Midbrain (tissue), 1 donor: ENCODE data around the gene PLEKHM2.
"Not testable (repeated sequence)": the region's sequence is repeated elsewhere in the genome, so short reads cannot be mapped to it uniquely, and the experiment has no call there.

Source experiments
- DNase-seq: peaks from one replicate; lab custom pipeline; 2025; lab: John Stamatoyannopoulos, UW

Gene PLEKHM2

DNA sequence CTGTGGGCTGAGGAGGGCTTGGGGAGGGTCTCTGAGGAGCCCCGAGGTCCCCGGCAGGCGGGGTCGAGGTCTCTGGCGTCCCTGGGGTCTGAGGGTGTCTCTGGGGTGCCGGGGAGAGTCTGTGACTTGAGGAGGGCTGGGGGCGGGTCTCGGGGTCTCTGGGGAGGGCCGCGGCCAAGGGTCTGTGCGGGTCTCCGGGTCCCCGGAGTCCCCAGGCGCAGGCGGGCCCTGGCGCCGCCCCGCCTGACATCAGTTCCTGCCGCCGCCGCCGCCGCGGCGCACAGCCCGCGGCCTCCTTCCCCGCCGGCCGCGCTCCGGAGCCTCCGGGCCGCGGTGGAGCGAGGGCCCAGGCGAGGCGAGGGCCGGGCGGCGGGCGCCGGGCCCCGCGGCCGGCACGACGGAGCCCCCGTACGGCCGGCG is at the start of gene PLEKHM2:
Gene PLEKHM2, plus strand, starts transcription at position 279 of the 420 bp plus-strand sequence. CDS start 239 bp downstream, outside the sequence.
- DNase-seq, result no peak

GRCh38 chr1:15636436-15636835 is 47.7 kb upstream of the PLEKHM2 start:
- no peak for DNase-seq

GRCh38 chr1:15637826-15638225 is 46.3 kb upstream of the PLEKHM2 start:
- DNase-seq, result no peak

DNA sequence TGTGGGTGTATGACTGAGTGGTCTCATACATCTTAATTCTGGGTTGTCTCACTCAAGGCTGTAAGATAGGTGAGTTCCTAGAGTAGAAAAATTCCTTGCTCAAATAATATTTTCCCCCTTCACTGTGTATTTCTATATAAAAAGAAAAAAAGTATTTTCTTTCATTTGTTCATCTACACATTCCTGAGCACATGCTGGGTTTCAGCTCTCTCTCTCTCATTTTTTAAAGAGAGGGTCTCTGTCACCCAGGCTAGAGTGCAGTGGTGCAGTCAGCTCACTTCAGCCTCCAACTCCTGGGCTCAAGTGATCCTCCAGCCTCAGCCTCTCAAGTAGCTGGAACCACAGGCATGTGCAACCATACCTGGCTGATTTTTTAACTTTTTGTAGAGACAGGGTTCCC is 44.9 kb upstream of the PLEKHM2 start:
- DNase-seq, result no peak

- DNase-seq, result no peak
These were observed 44.2 kb upstream of the PLEKHM2 start for GRCh38 chr1:15639931-15640330.

- no peak for DNase-seq
These were observed 43.5 kb upstream of the PLEKHM2 start for GRCh38 chr1:15640667-15641066.

- DNase-seq, result no peak
These were observed 34.2 kb upstream of the PLEKHM2 start for GRCh38 chr1:15649937-15650336.

- DNase-seq, result no peak
These were observed 33.7 kb upstream of the PLEKHM2 start for GRCh38 chr1:15650433-15650832.

DNA sequence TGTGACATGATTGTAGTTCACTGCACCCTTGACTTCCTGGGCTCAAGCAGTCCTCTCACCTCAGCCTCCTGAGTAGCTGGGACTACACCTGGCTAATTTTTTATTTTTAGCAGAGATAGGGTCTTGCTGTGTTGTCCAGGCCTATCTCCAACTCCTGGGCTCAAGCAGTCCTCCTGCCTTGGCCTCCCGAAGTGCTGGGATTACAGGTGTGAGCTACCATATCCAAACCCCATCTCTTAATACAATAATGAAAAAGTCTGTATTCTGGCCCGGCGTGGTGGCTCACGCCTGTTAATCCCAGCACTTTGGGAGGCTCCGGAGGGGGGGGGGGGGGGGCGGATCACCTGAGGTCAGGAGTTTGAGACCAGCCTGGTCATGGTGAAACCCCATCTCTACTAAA is 32.0 kb upstream of the PLEKHM2 start:
- DNase-seq, result not testable (repeated sequence)

DNA sequence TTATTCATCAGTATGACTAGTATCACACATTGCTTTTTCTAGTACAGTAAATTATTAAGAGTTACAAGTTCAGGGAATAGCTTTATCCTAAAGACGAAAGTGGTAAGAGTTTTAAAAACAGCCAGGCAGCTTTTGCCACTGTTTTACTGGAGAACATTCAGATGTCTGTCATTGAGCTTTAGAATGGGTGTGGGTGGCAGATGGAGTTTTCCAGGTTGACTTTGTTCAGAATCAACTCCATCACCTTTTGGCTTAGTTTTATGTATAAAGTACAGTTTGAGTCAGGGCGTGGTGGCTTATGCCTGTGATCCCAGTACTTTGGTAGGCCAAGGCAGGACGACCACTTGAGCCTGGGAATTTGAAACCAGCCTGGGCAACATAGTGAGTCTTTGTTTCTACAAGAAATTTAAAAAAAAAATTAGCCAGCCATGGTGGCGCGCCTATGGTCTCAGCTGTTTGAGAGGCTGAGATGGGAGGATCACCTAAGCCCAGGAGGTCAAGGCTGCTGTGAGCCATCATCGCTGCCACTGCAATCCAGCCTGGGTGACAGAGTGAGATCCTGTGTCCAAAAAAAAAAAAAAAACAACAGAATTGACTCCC is 29.9 kb upstream of the PLEKHM2 start:
- DNase-seq, result no peak

DNA sequence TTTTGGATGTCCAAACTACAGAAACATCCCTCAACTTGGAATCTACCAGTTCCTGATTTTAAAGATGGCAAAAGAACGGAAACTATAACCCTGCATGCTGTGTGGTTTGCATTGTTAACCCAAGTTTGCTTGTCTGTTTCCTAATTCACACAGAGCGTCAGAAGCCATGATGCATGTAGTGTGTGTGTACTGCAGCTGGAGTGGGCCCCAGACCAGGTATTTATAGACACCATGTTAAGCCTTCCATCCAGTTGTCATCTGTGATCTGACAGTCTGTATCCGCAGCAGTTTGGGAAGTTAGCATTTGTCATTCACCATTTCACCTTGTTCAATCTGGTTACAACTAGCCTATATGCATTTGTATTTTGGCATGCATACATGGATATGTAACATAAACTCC is 27.7 kb upstream of the PLEKHM2 start:
- DNase-seq, result no peak

- no peak for DNase-seq
These were observed 27.1 kb upstream of the PLEKHM2 start for GRCh38 chr1:15657021-15657420.

DNA sequence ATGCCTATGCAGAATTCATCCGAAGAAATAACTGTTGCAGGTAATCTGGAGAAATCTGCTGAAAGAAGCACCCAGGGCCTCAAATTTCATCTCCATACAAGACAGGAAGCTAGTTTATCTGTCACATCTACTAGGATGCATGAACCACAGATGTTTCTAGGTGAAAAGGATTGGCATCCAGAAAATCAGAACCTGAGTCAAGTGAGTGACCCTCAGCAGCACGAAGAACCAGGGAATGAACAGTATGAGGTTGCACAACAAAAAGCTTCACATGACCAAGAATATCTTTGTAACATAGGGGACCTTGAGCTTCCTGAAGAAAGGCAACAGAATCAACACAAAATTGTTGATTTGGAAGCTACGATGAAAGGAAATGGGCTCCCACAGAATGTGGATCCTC is 24.0 kb upstream of the PLEKHM2 start:
- no peak for DNase-seq

- DNase-seq, result no peak
These were observed 21.6 kb upstream of the PLEKHM2 start for GRCh38 chr1:15662477-15662876.

DNA sequence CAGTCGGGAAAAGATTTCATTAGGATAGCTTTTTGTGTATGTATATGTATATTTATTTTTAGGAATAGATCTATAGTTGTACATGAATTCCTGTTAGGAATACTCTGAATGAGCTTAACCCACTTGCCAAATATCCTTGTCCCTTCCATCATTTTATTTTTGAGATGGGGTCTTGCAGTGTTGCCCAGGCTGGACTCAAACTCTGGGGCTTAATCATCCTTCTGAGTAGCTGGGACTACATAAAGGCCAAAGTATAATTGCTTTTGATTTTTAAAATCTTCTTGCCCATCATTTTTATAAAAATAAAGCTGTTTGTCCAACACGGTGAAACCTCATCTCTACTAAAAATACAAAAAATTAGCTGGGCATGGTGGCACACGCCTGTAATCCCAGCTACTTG is 20.2 kb upstream of the PLEKHM2 start:
- DNase-seq, result no peak

DNA sequence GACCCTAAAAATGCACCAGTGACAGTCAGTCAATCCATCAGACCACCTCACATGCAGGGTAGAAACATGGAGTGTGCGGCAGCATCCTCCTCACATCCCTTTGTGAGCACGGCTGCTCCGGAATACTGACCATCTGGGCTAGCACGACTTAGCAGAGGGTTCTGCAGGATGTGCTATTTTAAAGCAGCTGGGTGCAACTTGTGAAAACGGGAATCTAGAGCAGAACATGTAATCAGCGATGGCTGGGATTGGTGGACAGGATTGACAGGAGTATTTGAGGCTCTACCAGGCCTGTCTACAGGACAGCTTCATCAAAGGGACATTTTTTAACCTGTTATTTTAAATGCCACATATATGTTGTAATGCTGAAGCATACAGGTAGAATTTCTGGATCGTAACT is 16.8 kb upstream of the PLEKHM2 start:
- DNase-seq, result no peak

DNA sequence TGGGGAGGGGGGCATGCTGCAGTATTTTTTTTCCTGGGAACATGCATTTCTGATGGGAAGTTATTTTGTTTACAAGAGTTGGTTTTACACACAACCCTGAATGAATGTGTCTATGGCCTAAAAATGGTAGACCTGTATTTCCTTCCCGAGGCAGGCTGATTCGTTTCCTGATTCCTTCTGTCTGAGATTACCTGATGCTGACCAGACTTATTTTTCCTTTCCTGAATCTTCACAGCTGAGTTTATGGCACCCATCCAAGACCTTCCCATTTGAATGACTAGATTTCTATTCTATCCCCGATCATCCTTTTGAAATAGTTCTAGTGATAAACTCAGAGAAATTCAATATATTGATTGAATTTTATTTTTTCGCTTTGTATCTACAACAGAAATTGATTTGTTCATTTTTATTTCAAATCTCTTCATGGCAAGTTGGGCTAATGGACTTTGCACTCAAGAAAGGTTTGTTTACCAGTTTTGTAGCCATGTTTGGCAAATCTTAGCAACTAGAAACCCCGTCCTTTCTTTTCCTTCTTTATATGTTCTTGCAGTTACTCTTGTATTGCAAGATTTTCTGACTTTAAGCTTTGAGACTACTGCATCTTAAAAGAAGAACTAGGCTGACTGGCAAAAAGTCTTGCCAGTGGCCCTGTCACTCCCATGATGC is 15.9 kb upstream of the PLEKHM2 start:
- no peak for DNase-seq

DNA sequence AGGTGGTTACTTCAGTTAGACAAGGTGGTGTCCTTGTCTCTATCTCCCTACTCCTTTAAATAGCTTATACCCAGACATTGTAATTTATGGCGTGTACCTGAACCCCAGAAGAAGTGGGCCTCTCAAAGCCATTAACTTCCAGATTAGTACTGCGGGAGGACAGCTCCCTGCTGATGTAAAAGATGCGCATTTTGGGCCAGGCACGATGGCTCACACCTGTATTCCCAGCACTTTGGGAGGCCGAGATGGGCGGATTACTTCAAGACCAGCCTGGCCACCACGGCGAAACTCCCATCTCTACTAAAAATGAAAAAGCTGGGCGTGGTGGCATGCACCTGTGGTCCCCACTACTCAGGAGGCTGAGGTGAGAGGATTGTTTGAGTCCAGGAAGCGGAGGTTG is 15.0 kb upstream of the PLEKHM2 start:
- no peak for DNase-seq

- no peak for DNase-seq
These were observed 14.3 kb upstream of the PLEKHM2 start for GRCh38 chr1:15669864-15670263.

DNA sequence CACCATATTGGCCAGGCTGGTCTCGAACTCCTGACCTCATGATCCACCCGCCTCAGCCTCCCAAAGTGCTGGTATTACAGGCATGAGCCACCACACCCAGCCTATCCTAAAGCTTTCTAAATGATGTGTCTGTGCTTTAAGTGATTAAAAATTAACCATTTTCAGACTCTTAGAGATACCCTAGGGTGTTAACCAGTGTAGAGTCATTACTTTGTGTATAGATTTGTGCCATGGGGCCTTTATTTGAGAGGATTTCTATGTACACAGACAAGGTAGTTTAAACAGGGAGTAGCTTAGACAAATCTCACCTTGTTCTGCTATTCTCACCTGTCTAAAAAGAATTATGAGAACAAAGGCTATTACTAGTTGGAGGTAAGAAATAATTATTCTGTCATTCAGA is 12.7 kb upstream of the PLEKHM2 start:
- DNase-seq, result no peak

GRCh38 chr1:15674386-15675159 is 9.5 kb upstream of the PLEKHM2 start:
- DNase-seq, result no peak

DNA sequence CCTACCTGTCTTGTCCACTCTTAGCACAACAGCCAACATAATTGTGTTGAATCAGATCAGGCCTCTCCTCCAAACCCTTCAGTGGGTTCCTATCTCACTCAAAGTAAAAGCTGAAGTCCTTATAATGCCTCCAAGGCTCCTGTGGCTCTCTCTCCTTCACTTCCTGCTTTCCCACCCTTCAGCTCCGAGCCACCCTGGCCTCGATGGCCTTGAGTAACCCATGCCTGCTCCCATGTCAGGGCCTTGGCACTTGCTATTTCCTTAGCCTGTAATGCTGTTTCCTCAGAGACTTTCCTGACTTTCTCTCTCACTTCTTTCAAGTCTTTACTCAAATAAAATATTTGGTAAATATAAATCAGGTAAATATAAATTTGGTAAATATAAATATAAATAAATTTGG is 8.1 kb upstream of the PLEKHM2 start:
- no peak for DNase-seq
